Central memory CD8-positive, alpha-beta T cell (primary cell): ENCODE results near the gene SSBP3.

Experiments
- ATAC-seq: fragments of 150-1000 bp; cut with Tn5 transposase; replicated peaks from 2 replicates; pipeline ENCODE4 v1.10.0; 2022; ENCODE audit warnings: mild to moderate bottlenecking, moderate FRiP score, moderate number of reproducible peaks; ENCODE audit not compliant: poor library complexity, severe bottlenecking; ENCODE audit errors: extremely low read depth
- DNase-seq, 2 donors: peaks; one replicate each; pipeline ENCODE4 v3.0.0; 2021; ENCODE audit warnings: low spot score in 2 of 2
- H3K27ac Mint-ChIP-seq: one replicate; pipeline ENCODE4 v1.8.0; 2022; ENCODE audit warnings: low read depth, mild to moderate bottlenecking, moderate library complexity, mixed read lengths
- H3K27me3 Mint-ChIP-seq: one replicate; pipeline ENCODE4 v1.8.0; 2022; ENCODE audit warnings: mixed read lengths
- H3K36me3 Mint-ChIP-seq: one replicate; pipeline ENCODE4 v1.8.0; 2022; ENCODE audit warnings: mild to moderate bottlenecking, moderate library complexity, mixed read lengths; ENCODE audit not compliant: insufficient read depth
- H3K4me1 Mint-ChIP-seq: one replicate; pipeline ENCODE4 v1.8.0; 2022; ENCODE audit warnings: mixed read lengths
- H3K4me3 Mint-ChIP-seq: one replicate; pipeline ENCODE4 v1.8.0; 2022; ENCODE audit warnings: mild to moderate bottlenecking, moderate library complexity, mixed read lengths
- H3K9me3 Mint-ChIP-seq: one replicate; pipeline ENCODE4 v1.8.0; 2022; ENCODE audit warnings: mixed read lengths

The SSBP3 gene

GRCh38 chr1:54294887-54295286 lies 111.3 kb downstream of the SSBP3 start:
- Mint-ChIP-seq H3K27me3 (no peaks in the 10 kb centered on the region), H3K4me3 (no peak overlapping the region), H3K27ac (peak overlapping the region; percentile 22), H3K4me1 (peaks cover 81% of the 10 kb centered on the region), H3K9me3 (no peaks in the 10 kb centered on the region), H3K36me3 (peaks cover 5% of the 10 kb centered on the region)
- DNase-seq (no peak), ATAC-seq (no peak)

GRCh38 chr1:54292002-54292911 lies 113.9 kb downstream of the SSBP3 start:
- H3K9me3 Mint-ChIP-seq = no peaks in the 10 kb centered on the region
- H3K4me1 Mint-ChIP-seq = peaks cover 84% of the 10 kb centered on the region
- no peaks in the 10 kb centered on the region for H3K27me3 Mint-ChIP-seq
- H3K27ac Mint-ChIP-seq = peak overlapping the region; percentile 38
- ATAC-seq (no peak), DNase-seq (no peak)
- peaks cover 3% of the 10 kb centered on the region for H3K36me3 Mint-ChIP-seq
- no peak overlapping the region for H3K4me3 Mint-ChIP-seq

GRCh38 chr1:54291276-54292001 lies 114.8 kb downstream of the SSBP3 start:
- no peaks in the 10 kb centered on the region for H3K9me3 Mint-ChIP-seq
- ATAC-seq = no peak
- H3K27ac Mint-ChIP-seq = no peak overlapping the region
- H3K36me3 Mint-ChIP-seq = peaks cover 3% of the 10 kb centered on the region
- no peaks in the 10 kb centered on the region for H3K27me3 Mint-ChIP-seq
- DNase-seq = no peak
- peaks cover 84% of the 10 kb centered on the region for H3K4me1 Mint-ChIP-seq
- H3K4me3 Mint-ChIP-seq = no peak overlapping the region

- Mint-ChIP-seq H3K4me3 (no peak overlapping the region), H3K27ac (no peak overlapping the region), H3K4me1 (peaks cover 86% of the 10 kb centered on the region), H3K9me3 (no peaks in the 10 kb centered on the region), H3K27me3 (no peaks in the 10 kb centered on the region), H3K36me3 (peaks cover 3% of the 10 kb centered on the region)
- DNase-seq (no peak), ATAC-seq (no peak)
Observed at GRCh38 chr1:54290506-54291184, 115.5 kb downstream of the SSBP3 start.

- Mint-ChIP-seq H3K9me3 (no peaks in the 10 kb centered on the region), H3K36me3 (peaks cover under 1% of the 10 kb centered on the region), H3K27ac (peak overlapping the region; percentile 56), H3K27me3 (no peaks in the 10 kb centered on the region), H3K4me1 (peaks cover 86% of the 10 kb centered on the region), H3K4me3 (no peak overlapping the region)
- no peak for DNase-seq
- no peak for ATAC-seq
Observed at GRCh38 chr1:54289712-54290233, 116.4 kb downstream of the SSBP3 start.

- Mint-ChIP-seq H3K4me1 (peaks cover 80% of the 10 kb centered on the region), H3K4me3 (no peak overlapping the region), H3K27me3 (no peaks in the 10 kb centered on the region), H3K27ac (peak overlapping the region; percentile 71), H3K36me3 (no peaks in the 10 kb centered on the region), H3K9me3 (no peaks in the 10 kb centered on the region)
- DNase-seq (no peak), ATAC-seq (peak; percentile 20)
Observed at GRCh38 chr1:54287801-54288211, 118.4 kb downstream of the SSBP3 start.

- Mint-ChIP-seq H3K4me3 (peak overlapping the region; percentile 36), H3K27ac (peak overlapping the region; percentile 71), H3K36me3 (no peaks in the 10 kb centered on the region), H3K9me3 (no peaks in the 10 kb centered on the region), H3K4me1 (peaks cover 77% of the 10 kb centered on the region), H3K27me3 (no peaks in the 10 kb centered on the region)
- ATAC-seq (peak; percentile 70), DNase-seq (peak in 1 of 2 donors; percentile 21)
Observed at GRCh38 chr1:54287176-54287650, 119.0 kb downstream of the SSBP3 start.

- Mint-ChIP-seq H3K27me3 (no peaks in the 10 kb centered on the region), H3K36me3 (peaks cover 2% of the 10 kb centered on the region), H3K4me1 (peaks cover 68% of the 10 kb centered on the region), H3K9me3 (no peaks in the 10 kb centered on the region), H3K4me3 (no peak overlapping the region), H3K27ac (no peak overlapping the region)
- DNase-seq = no peak
- no peak for ATAC-seq
Observed at GRCh38 chr1:54285815-54286345, 120.3 kb downstream of the SSBP3 start.

- no peak overlapping the region for H3K27ac Mint-ChIP-seq
- DNase-seq = no peak
- H3K4me1 Mint-ChIP-seq = peaks cover 64% of the 10 kb centered on the region
- peak overlapping the region; percentile 31 for H3K4me3 Mint-ChIP-seq
- H3K27me3 Mint-ChIP-seq = no peaks in the 10 kb centered on the region
- no peak for ATAC-seq
- no peaks in the 10 kb centered on the region for H3K9me3 Mint-ChIP-seq
- peaks cover 4% of the 10 kb centered on the region for H3K36me3 Mint-ChIP-seq
Observed at GRCh38 chr1:54284781-54285529, 121.2 kb downstream of the SSBP3 start.

GRCh38 chr1:54283635-54284385 lies 122.4 kb downstream of the SSBP3 start:
- Mint-ChIP-seq H3K27me3 (no peaks in the 10 kb centered on the region), H3K27ac (no peak overlapping the region), H3K4me1 (peaks cover 56% of the 10 kb centered on the region), H3K9me3 (no peaks in the 10 kb centered on the region), H3K4me3 (no peak overlapping the region), H3K36me3 (peaks cover 6% of the 10 kb centered on the region)
- no peak for ATAC-seq
- DNase-seq = no peak
